ENCODE data around the gene GPR35. TPM values are rescaled to one million over a fixed set of nuclear protein-coding genes. Genes with fewer than 3 reads are reported as not detected.
A peak's percentile ranks its signal among the peaks of the same experiment; 100 is the strongest.

The GPR35 gene
- total RNA-seq, 1 experiment from 2014 or later = 4.2 TPM

DNA sequence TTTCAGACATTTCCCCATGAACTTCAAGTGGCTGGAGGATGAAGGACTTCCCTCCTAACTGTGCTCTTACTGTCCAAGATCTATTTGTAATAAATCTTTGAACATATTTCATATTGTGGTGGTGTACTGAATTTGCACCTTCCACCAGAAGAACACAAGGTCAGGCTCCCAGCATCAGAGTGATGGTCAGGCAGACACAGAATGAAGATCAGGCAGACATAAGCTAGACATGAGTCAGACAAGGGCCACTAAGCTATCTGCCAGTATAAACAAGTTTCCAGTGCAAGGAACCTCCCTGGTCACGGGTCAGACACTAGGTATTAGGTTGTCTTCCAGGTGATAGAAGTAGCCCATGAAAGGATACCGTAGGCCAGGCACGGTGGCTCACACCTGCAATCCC, 37.4 kb downstream of the GPR35 start (continued):
- TF ChIP-seq ATF3 (IDR thresholded peaks at IDR 0.05) (no peak), CBX3 (IDR thresholded peaks at IDR 0.05; ENCODE audit: low read depth) (no peak), CEBPB (IDR thresholded peaks at IDR 0.05; ENCODE audit: low read depth) (no peak), ELF1 (IDR thresholded peaks at IDR 0.05; ENCODE audit: borderline replicate concordance, low read depth) (no peak), SIN3A (IDR thresholded peaks at IDR 0.05; ENCODE audit: low read depth) (no peak), EZH2 (IDR thresholded peaks at IDR 0.05) (no peak), SRF (IDR thresholded peaks at IDR 0.05; ENCODE audit: low read depth) (no peak), EGR1 (IDR thresholded peaks at IDR 0.05; ENCODE audit: low read depth) (no peak), SP1 (IDR thresholded peaks at IDR 0.05; ENCODE audit: low read depth) (no peak)
- TF ChIP-seq, protein P1, sequence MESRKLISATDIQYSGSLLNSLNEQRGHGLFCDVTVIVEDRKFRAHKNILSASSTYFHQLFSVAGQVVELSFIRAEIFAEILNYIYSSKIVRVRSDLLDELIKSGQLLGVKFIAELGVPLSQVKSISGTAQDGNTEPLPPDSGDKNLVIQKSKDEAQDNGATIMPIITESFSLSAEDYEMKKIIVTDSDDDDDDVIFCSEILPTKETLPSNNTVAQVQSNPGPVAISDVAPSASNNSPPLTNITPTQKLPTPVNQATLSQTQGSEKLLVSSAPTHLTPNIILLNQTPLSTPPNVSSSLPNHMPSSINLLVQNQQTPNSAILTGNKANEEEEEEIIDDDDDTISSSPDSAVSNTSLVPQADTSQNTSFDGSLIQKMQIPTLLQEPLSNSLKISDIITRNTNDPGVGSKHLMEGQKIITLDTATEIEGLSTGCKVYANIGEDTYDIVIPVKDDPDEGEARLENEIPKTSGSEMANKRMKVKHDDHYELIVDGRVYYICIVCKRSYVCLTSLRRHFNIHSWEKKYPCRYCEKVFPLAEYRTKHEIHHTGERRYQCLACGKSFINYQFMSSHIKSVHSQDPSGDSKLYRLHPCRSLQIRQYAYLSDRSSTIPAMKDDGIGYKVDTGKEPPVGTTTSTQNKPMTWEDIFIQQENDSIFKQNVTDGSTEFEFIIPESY (IDR thresholded peaks at IDR 0.05; ENCODE audit: extremely low read depth, insufficient replicate concordance, low read length) = no peak

DNA sequence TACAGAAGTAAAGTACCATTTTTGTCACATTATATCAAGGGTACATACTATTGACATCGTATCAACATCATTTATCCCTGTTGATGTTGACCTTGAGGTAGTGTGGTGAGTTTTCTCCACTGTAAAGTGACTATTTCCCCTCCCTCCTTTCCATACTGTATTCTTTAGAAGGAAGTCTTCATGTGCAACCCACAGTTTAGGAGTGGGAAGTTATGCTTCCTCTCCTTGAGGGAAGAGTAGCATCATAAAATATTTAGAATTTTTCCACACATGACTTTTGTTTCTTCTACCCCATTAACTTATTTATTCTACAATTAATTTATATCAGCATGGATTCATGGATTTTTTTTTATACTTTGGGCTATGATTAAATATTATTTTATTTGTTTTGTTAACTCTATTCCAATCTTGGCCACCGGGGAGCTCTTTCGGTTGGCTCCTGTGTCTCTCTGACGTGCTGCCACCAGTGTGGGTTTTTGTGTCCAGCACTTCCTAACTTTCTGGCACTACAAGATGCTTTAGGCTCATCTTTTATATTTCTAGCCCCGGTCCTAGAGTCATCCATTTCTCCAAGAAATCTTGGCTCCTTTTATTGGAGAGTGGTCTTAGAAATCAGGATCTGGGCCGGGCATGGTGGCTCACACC, 38.4 kb downstream of the GPR35 start:
- ATAC-seq = peak; percentile 69
- no peaks in the 10 kb centered on the region for H3K79me2 ChIP-seq (ENCODE audit: insufficient read depth, low read length)
- no TSS peak for BruUV-seq (replicated peaks)
- no peak overlapping the region for H3K27ac ChIP-seq (ENCODE audit: low read depth, low read length)
- ChIA-PET POLR2A (no interaction called here), CTCF (interaction anchor here (0.9 to 1.1 kb wide), 2 partner anchors 8 to 23 kb away, joined by 3 to 4 read pairs; no protein-coding TSS in a partner anchor), RAD21 (ENCODE audit: low non-redundant PET in 1 of 2, low total read pairs in 2 of 2, uncharacterized antibody in 2 of 2, unreplicated experiment in 2 of 2) (no interaction called here)
- no peak overlapping the region for H3K4me2 ChIP-seq (ENCODE audit: low read length)
- H3K9me2 ChIP-seq (ENCODE audit: insufficient read depth) = no peaks in the 10 kb centered on the region
- peaks cover 32% of the 10 kb centered on the region; the same call in 1 of the 2 replicates for H3K27me3 ChIP-seq (ENCODE audit: insufficient read depth, low read length)
- intact Hi-C loops (cut with micrococcal nuclease) = loop anchor here (10.0 kb wide), 1 partner anchor 171 kb away; no protein-coding TSS in a partner anchor
- no peak overlapping the region for H3K4me3 ChIP-seq (replicated peaks in 1 of 2; ENCODE audit: low read depth in 1 of 2, low read length in 2 of 2)
- H3K9ac ChIP-seq (ENCODE audit: low read length) = no peak overlapping the region
- no peak overlapping the region for H2AFZ ChIP-seq (ENCODE audit: low read depth, low read length, poor library complexity, severe bottlenecking)
- no peaks in the 10 kb centered on the region for H3K36me3 ChIP-seq (ENCODE audit: control insufficient read depth in 1 of 2, insufficient read depth in 2 of 2, low read length in 2 of 2)
- DNase-seq (ENCODE audit: low read depth, low spot score) = no peak
- no peaks in the 10 kb centered on the region for H3K4me1 ChIP-seq (ENCODE audit: control insufficient read depth in 1 of 2, insufficient read depth in 2 of 2, low read length in 2 of 2)
- no peaks in the 10 kb centered on the region for H4K20me1 ChIP-seq (ENCODE audit: insufficient read depth)
- H3K9me3 ChIP-seq (ENCODE audit: control insufficient read depth in 1 of 2, insufficient read depth in 1 of 2, low read depth in 1 of 2, low read length in 2 of 2) = no peaks in the 10 kb centered on the region
- TF ChIP-seq CTCF (IDR thresholded peaks at IDR 0.05 in 2 of 3, conservative IDR thresholded peaks at IDR 0.05 in 1 of 3; ENCODE audit: borderline replicate concordance in 1 of 3, insufficient read depth in 1 of 3, low read depth in 2 of 3, low read length in 2 of 3) = 0 out of 6 replicates have a peak, but pooled peaks of 2 of the 3 experiments have one; percentile 11 to 22
- no peak for TF ChIP-seq REST (IDR thresholded peaks at IDR 0.05; ENCODE audit: low read depth)

All from HCT116 (cell line).